ENCODE results near the gene SEMA3A. TPM values are rescaled to one million over a fixed set of nuclear protein-coding genes. Genes with fewer than 3 reads are reported as not detected.

SEMA3A gene
- total and polyA plus RNA-seq, 2 donors (not counting 1 experiment from before 2014, with no cell fraction given), result 45.2 to 60.8 TPM

GRCh38 chr7:83918142-83918541 is 276.4 kb downstream of the SEMA3A start:
- Histone ChIP-seq H3K4me1 (ENCODE audit: control insufficient read depth, extremely low read depth, insufficient read depth, low read length) (no peaks in the 10 kb centered on the region), H4K20me1 (ENCODE audit: control insufficient read depth, extremely low read depth, insufficient read depth, low read length) (no peaks in the 10 kb centered on the region), H2AFZ (ENCODE audit: low read length) (no peak overlapping the region), H3K36me3 (ENCODE audit: control insufficient read depth, insufficient read depth, low read length) (no peaks in the 10 kb centered on the region), H3K27ac (ENCODE audit: insufficient read depth, low read length) (no peak overlapping the region), H3K4me2 (ENCODE audit: extremely low read depth, insufficient read depth, low read length) (no peak overlapping the region), H3K9ac (ENCODE audit: insufficient read depth, low read length) (no peak overlapping the region), H3K9me3 (ENCODE audit: control insufficient read depth, insufficient read depth, low read depth, low read length) (no peaks in the 10 kb centered on the region), H3K4me3 (replicated peaks in 1 of 4; ENCODE audit: control extremely low read depth in 1 of 4, insufficient read depth in 1 of 4, low read depth in 3 of 4, low read length in 4 of 4) (no peak overlapping the region), H3K79me2 (ENCODE audit: control insufficient read depth, insufficient read depth, low read length) (no peaks in the 10 kb centered on the region), H3K27me3 (ENCODE audit: control insufficient read depth, insufficient read depth, low read length) (no peaks in the 10 kb centered on the region)
- TF ChIP-seq CTCF (conservative IDR thresholded peaks at IDR 0.05 in 1 of 2, IDR thresholded peaks at IDR 0.05 in 1 of 2; ENCODE audit: low read depth in 1 of 2, low read length in 2 of 2) (no peak), EZH2 (IDR thresholded peaks at IDR 0.05; ENCODE audit: low read length, missing control alignments) (no peak)
- no peak for DNase-seq (ENCODE audit: low read depth in 2 of 2)

- no peak overlapping the region for H2AFZ ChIP-seq (ENCODE audit: low read length)
- no peaks in the 10 kb centered on the region for H3K4me1 ChIP-seq (ENCODE audit: control insufficient read depth, extremely low read depth, insufficient read depth, low read length)
- H3K27me3 ChIP-seq (ENCODE audit: control insufficient read depth, insufficient read depth, low read length), result no peaks in the 10 kb centered on the region
- no peak overlapping the region for H3K27ac ChIP-seq (ENCODE audit: insufficient read depth, low read length)
- no peak overlapping the region for H3K4me3 ChIP-seq (replicated peaks in 1 of 4; ENCODE audit: control extremely low read depth in 1 of 4, insufficient read depth in 1 of 4, low read depth in 3 of 4, low read length in 4 of 4)
- H3K9me3 ChIP-seq (ENCODE audit: control insufficient read depth, insufficient read depth, low read depth, low read length), result no peaks in the 10 kb centered on the region
- H3K79me2 ChIP-seq (ENCODE audit: control insufficient read depth, insufficient read depth, low read length), result no peaks in the 10 kb centered on the region
- H3K9ac ChIP-seq (ENCODE audit: insufficient read depth, low read length), result no peak overlapping the region
- no peak for DNase-seq (ENCODE audit: low read depth in 2 of 2)
- no peak overlapping the region for H3K4me2 ChIP-seq (ENCODE audit: extremely low read depth, insufficient read depth, low read length)
- no peak for TF ChIP-seq EZH2 (IDR thresholded peaks at IDR 0.05; ENCODE audit: low read length, missing control alignments)
- no peak for TF ChIP-seq CTCF (conservative IDR thresholded peaks at IDR 0.05 in 1 of 2, IDR thresholded peaks at IDR 0.05 in 1 of 2; ENCODE audit: low read depth in 1 of 2, low read length in 2 of 2)
- no peaks in the 10 kb centered on the region for H3K36me3 ChIP-seq (ENCODE audit: control insufficient read depth, insufficient read depth, low read length)
- H4K20me1 ChIP-seq (ENCODE audit: control insufficient read depth, extremely low read depth, insufficient read depth, low read length), result no peaks in the 10 kb centered on the region
Observed at GRCh38 chr7:83913174-83913573, 281.4 kb downstream of the SEMA3A start.

GRCh38 chr7:83908526-83908925 is 286.1 kb downstream of the SEMA3A start:
- no peaks in the 10 kb centered on the region for H3K36me3 ChIP-seq (ENCODE audit: control insufficient read depth, insufficient read depth, low read length)
- no peak overlapping the region for H3K4me3 ChIP-seq (replicated peaks in 1 of 4; ENCODE audit: control extremely low read depth in 1 of 4, insufficient read depth in 1 of 4, low read depth in 3 of 4, low read length in 4 of 4)
- H3K9me3 ChIP-seq (ENCODE audit: control insufficient read depth, insufficient read depth, low read depth, low read length), result no peaks in the 10 kb centered on the region
- no peak overlapping the region for H3K27ac ChIP-seq (ENCODE audit: insufficient read depth, low read length)
- H3K27me3 ChIP-seq (ENCODE audit: control insufficient read depth, insufficient read depth, low read length), result no peaks in the 10 kb centered on the region
- H2AFZ ChIP-seq (ENCODE audit: low read length), result no peak overlapping the region
- H3K9ac ChIP-seq (ENCODE audit: insufficient read depth, low read length), result no peak overlapping the region
- DNase-seq (ENCODE audit: low read depth in 2 of 2), result no peak
- no peaks in the 10 kb centered on the region for H3K4me1 ChIP-seq (ENCODE audit: control insufficient read depth, extremely low read depth, insufficient read depth, low read length)
- H3K4me2 ChIP-seq (ENCODE audit: extremely low read depth, insufficient read depth, low read length), result no peak overlapping the region
- no peaks in the 10 kb centered on the region for H3K79me2 ChIP-seq (ENCODE audit: control insufficient read depth, insufficient read depth, low read length)
- TF ChIP-seq CTCF (conservative IDR thresholded peaks at IDR 0.05 in 1 of 2, IDR thresholded peaks at IDR 0.05 in 1 of 2; ENCODE audit: low read depth in 1 of 2, low read length in 2 of 2), result no peak
- TF ChIP-seq EZH2 (IDR thresholded peaks at IDR 0.05; ENCODE audit: low read length, missing control alignments), result no peak
- H4K20me1 ChIP-seq (ENCODE audit: control insufficient read depth, extremely low read depth, insufficient read depth, low read length), result no peaks in the 10 kb centered on the region
